SK-N-SH (cell line): ENCODE results near the gene GARNL3.

Source experiments
- CTCF ChIP-seq: fragments of 200-600 bp; sonication (generic); IDR thresholded peaks from 2 replicates; pipeline ENCODE4 v1.6.1; 2017; ENCODE audit warnings: antibody characterized with exemption, mild to moderate bottlenecking, moderate library complexity
- FOSL2 ChIP-seq: IDR thresholded peaks from 2 replicates; pipeline ENCODE4 v1.4.0; 2012; ENCODE audit warnings: low read depth, mild to moderate bottlenecking, moderate library complexity, borderline replicate concordance
- GATA2 ChIP-seq: sonication (generic); formaldehyde crosslinking; IDR thresholded peaks from 2 replicates; pipeline ENCODE4 v1.5.0; 2020; ENCODE audit warnings: mild to moderate bottlenecking, missing genetic modification reagents
- MEF2A ChIP-seq: IDR thresholded peaks from 2 replicates; pipeline ENCODE4 v1.4.0; 2012; ENCODE audit warnings: low read depth, borderline replicate concordance
- MXI1 ChIP-seq: IDR thresholded peaks from 2 replicates; pipeline ENCODE4 v1.6.1; 2012; ENCODE audit warnings: mild to moderate bottlenecking, low read depth, low read length, improper control_type of control experiment

DNA sequence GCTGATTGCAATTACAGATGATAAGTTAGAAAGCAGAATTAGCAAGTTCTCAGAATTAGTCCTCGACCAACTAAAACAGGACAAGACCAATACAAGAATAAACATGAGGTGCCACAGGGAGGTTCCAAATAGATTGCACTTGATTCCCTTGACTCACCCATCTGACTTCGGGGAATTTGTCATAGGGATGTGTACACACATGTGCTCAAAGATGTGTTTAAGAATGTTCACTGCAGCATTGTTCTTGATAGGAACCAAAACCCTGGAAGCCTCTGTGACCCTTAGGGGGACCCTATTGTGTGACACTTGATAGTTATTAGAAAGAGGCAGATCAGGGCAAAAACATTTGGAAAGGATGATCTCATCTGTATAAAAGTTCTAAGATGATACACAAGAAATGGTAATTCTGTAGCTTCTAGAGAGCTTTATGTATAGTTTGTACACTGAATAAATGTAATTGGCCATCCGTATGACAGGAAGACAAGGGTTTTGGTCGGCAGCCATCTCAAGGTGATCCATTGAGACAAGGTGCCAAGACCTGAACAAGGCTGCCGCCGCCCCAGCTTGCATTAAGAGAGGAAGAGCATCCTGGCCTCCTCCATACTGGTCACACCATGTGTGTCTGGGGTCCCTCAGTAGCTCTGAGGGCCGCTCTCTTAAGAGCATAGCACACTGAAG lies 48.2 kb upstream of the GARNL3 start:
- TF ChIP-seq GATA2 (CRISPR knock-in tag) (no peak), MEF2A (no peak), MXI1 (no peak), CTCF (no peak), FOSL2 (no peak)
